HG02870 (cell line): ENCODE data around the gene HIBADH.
"Not testable (repeated sequence)": the region's sequence is repeated elsewhere in the genome, so short reads cannot be mapped to it uniquely, and the experiment has no call there.

Source experiments
- ATAC-seq: cut with Tn5 transposase; IDR thresholded peaks from one replicate; pipeline ENCODE4 v1.9.1; 2021; ENCODE audit warnings: mild to moderate bottlenecking, moderate library complexity; ENCODE audit not compliant: unreplicated experiment

Gene HIBADH

DNA sequence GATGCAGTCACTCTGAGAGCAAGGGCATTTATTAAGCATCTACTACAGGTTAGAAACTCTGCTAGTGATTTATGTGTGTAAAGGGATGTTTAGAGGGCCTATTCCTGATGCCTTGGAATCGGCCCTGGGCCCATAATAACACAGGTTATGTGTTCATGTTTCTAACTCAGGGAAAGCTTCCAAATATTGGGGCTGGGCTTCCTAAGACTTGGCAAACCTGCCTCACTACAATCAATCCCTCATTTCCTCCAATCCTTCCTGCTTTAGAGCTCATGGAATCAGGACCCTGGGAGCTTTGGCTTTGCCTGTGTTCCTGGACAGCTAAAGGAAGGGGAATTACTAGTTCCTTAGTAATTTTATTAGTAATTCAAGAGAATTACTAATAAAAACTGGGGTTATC lies 148.8 kb downstream of the HIBADH start:
- ATAC-seq = no peak

DNA sequence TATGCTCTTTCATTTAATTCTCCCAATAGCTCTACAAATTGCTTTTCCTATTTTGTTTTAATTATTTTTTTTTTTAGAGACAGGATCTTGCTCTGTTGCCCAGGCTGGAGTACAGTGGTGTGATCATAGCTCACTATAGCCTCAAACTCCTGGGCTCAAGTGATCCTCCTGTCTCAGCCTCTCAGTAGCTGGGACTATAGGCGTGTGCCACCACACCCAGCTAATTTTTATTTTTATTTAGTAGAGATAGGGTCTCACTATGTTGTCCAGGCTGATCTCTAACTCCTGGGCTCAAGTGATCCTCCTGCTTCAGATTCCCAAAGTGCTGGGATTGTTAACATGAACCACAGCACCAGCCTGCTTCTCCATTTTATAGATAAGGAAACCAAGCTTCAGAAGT lies 151.3 kb downstream of the HIBADH start:
- ATAC-seq = not testable (repeated sequence)

DNA sequence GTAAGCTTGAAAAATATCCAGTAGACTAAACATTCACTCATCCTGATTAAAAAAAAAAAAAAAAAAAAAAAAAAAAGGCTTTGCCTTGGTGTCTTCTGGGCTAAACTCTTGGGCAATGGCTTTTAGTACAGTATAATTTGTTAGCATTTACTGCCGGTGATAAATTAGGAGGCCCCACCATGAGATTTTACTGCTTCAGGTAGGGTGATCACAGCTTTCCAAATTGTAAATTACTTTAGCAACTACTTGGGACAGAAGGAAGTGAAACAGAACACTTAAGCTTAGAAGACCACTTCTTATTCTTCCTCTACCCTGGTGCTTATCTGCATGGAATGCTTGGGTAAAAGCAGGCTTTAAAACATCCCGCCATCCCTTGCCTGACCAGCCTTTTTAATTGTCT lies 152.1 kb downstream of the HIBADH start:
- no peak for ATAC-seq

DNA sequence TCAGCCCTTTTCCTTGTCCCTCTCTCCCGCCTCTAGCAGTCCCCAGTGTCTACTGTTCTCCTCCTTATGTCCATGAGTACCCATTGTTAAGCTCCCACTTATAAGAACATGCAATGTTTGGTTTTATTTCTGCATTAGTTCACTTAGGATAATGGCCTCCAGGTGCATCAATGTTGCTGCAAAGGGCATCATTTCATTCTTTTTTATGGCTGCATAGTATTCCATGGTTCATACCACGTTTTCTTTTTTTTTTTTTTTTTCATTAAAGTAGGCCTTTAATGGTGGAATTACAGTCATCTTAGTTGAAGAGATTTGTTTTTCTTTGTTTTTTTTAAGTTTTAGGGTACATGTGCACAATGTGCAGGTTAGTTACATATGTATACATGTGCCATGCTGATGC lies 160.8 kb downstream of the HIBADH start:
- ATAC-seq = not testable (repeated sequence)

DNA sequence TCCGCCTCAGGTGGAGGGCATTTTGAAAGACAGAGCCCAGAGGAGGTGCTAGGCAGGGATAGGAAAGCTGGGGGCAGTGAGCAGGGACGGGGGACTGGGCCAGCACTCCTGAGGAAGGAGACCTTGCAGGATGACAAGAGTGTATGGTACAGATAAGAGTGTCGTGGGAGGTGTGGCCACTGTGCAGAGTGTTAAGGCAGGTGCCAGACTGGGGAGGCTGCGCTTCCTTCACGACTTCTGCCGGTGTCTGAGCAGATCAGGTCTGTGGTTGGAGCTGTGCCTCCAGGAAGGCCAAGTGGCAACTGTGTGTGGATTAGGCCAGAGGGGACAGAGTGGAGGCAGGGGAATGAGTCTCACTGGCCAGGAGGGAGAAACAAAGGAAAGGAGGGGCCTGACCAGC lies 161.7 kb downstream of the HIBADH start:
- ATAC-seq = no peak

DNA sequence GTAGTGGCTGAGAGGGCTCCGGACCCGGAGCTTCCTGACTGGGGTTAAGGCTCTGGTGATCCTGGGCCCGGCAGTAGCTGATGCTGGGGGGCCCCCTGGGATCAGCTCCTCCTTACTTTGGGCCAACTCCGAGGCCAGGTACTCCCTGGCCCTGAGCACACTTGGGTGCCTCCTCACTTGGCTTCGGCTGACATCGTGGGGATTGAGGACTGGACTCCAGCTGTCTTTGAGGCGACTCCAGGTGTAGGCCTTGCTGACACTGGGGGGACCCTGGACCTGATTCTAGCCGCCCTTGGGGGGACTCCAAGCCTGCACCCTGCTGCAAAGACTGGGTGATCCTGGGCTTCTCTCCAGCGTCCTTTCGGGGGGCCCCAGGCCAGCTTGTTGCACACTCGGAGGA lies 170.5 kb downstream of the HIBADH start:
- ATAC-seq = no peak

DNA sequence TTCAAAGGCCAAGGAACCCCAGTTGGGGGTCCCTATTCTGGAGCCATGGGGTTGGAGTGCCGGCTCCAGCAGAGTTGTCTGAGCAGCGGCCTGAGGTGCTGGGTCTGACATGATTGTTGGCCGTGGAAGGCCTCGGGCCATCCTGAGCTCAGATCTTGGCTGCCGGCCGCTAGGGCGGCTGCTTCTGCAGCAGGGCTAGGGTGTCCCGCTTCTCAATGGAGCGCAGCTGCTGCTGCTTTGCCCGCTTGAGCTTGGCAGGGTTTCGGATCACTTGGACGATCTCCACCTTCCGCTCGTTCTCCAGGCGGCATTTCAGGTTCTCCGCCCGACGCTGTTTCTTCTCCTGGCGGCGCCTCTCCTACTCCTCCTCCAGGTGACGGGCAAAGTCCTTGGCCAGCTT lies 171.1 kb downstream of the HIBADH start:
- ATAC-seq = no peak

DNA sequence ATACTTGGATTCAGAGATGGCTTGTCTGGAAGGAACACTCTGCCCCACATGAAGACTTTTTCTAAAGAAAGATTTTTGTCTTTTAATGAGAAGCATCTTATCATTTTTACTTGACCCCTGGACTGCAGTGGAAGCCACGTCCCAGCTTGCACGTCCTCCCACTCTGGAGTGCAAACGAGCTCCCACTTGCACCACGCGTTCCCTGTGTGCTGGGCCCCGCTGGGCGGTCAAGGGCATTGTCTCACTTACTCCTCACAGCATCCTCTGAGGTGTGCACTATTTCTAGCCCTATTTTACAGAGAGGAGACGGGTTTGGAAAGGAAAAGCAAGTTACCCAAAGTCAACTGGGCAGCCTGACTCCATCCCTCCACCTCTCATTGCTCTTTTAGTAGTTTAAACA lies 175.2 kb downstream of the HIBADH start:
- no peak for ATAC-seq

DNA sequence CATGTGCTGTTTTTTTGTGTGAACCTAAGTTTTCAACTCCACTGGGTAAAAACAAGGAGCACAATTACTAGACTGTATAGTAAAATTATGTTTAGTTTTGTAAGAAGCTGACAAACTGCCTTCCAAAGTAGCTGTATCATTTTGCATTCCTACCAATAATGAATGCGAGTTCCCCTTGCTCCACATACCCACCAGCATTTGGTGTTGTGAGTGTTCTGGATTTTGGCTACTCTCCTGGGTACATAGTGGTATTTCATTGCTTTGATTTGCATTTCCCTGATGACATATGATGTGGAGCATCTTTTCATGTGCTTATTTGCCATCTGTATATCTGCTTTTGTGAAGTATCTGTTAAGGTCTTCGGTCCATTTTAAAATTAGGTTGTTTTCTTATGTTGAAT lies 178.2 kb downstream of the HIBADH start:
- no peak for ATAC-seq

DNA sequence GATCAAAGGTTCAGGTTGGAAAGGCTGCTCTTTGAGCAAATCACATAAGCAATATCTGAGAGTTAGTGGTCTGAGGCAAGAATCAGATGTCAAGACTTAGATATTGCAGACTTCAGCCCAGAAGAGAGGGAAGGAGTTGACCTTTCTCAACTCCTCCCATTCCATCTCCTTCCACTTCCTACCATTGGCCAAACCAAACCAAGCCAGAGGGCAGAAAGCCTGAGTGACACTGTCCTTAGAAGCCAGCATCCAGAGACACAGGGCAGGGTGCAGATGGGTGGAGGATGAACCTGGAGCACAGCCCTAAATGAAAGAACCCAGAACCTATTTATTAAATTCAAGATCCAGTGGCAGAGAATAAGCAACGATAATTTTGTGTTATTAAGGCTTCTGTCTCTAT lies 180.5 kb downstream of the HIBADH start:
- no peak for ATAC-seq

DNA sequence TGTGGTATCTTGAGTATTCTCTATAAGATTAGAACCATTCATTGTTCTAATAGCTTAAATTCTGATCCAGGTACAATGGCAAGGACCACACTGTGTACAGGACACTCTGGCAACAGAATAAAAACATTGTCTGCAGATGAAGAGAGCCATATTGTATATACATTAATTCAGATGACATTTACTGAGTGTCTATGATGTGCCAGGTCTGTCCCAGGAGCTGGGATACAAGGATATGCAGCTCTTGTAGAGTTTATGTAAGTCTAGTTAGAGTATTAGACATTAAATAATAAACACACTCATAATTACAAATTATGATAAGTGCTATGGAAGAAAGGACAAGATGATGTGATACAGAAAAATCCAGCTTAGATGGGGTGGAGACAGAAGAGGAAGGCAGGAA lies 184.1 kb downstream of the HIBADH start:
- no peak for ATAC-seq

DNA sequence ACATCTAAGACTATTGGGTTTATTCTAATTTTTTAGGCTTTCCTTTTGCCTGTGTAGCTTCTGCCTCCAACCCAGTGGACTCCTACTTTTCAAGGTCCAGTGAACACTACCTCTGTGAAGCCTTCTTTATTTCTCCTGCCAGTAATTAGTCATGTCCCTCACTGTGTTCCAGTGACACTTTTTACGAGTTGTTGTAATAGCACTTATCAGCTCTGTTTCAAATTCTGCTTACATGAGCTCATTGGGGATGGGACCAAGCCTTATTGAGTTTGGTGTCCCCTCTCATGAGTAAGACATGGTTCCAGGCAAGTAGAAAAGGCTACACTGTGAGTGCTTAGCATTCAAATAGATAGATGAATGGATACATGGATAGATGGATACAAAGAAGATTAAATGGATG lies 184.6 kb downstream of the HIBADH start:
- ATAC-seq = no peak

DNA sequence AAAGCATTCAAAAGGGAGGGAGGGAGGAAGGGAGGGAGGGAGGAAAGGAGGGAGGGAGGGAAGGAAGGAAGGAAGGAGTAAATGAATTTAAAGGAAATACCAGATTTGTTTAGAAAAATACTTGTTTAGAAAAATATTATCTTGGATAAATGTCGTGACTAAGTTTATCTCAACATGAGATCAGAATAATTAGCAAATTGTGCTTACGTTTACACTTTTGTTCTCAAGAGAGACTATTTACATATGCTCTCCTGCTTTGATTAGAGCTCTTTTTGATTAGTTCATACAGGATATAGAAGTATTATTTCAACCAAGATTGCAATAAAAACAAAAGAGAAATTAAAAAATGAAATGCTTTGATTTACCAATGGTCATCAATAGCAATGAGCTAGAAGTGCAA lies 186.2 kb downstream of the HIBADH start:
- no peak for ATAC-seq
